ENCODE measurements around the gene SSH2. TPM values are rescaled to one million over a fixed set of nuclear protein-coding genes. Genes with fewer than 3 reads are reported as not detected.
A peak's percentile ranks its signal among the peaks of the same experiment; 100 is the strongest.

SSH2 gene
- total and polyA plus RNA-seq, 2 of the 13 experiments (the other 11 are each of a cell fraction or from before 2014, with no cell fraction given): 6.0 to 6.4 TPM

GRCh38 chr17:29617125-29617480 lies 312.9 kb downstream of the SSH2 start (continued):
- TF ChIP-seq ZNF281 (CRISPR knock-in tag; IDR thresholded peaks at IDR 0.05; ENCODE audit: borderline replicate concordance): peak; percentile 9; the same call in 1 of the 2 replicates
- TF ChIP-seq YY1 (IDR thresholded peaks at IDR 0.05; ENCODE audit: insufficient read depth, insufficient replicate concordance, low read depth, low read length): peak; percentile 15
- TF ChIP-seq ZBTB33 (CRISPR knock-in tag; IDR thresholded peaks at IDR 0.05): 0 out of 2 replicates have a peak, but pooled peaks have one; percentile 38
- TF ChIP-seq HOMEZ (CRISPR knock-in tag; IDR thresholded peaks at IDR 0.05; ENCODE audit: low read depth): peak; percentile 21; the same call in 1 of the 2 replicates
- TF ChIP-seq STAG1 (CRISPR knock-in tag; IDR thresholded peaks at IDR 0.05): peak; percentile 51
- no peak for TF ChIP-seq ZNF816 (CRISPR knock-in tag; IDR thresholded peaks at IDR 0.05; ENCODE audit: borderline replicate concordance)
- peak; percentile 48; the same call in 1 of the 2 replicates for TF ChIP-seq SP4 (CRISPR knock-in tag; IDR thresholded peaks at IDR 0.05)
- TF ChIP-seq MLXIP (CRISPR knock-in tag; IDR thresholded peaks at IDR 0.05; ENCODE audit: borderline replicate concordance): no peak
- TF ChIP-seq FOXK1 (CRISPR knock-in tag; IDR thresholded peaks at IDR 0.05; ENCODE audit: borderline replicate concordance, low read depth): no peak
- 0 out of 2 replicates have a peak, but pooled peaks have one; percentile 12 for TF ChIP-seq ETV6 (CRISPR knock-in tag; conservative IDR thresholded peaks at IDR 0.05)
- TF ChIP-seq ZNF639 (CRISPR knock-in tag; conservative IDR thresholded peaks at IDR 0.05): no peak; the same call in 1 of the 2 replicates
- TF ChIP-seq MYC (CRISPR knock-in tag; IDR thresholded peaks at IDR 0.05; ENCODE audit: borderline replicate concordance): peak; percentile 50; the same call in 1 of the 2 replicates
- peak; percentile 90 for TF ChIP-seq KDM2A (CRISPR knock-in tag; IDR thresholded peaks at IDR 0.05; ENCODE audit: borderline replicate concordance, low read depth)
- 0 out of 2 replicates have a peak, but pooled peaks have one; percentile 32 for TF ChIP-seq SPEN (CRISPR knock-in tag; IDR thresholded peaks at IDR 0.05; ENCODE audit: low read depth)
- no peak; the same call in 1 of the 2 replicates for TF ChIP-seq ZNF768 (CRISPR knock-in tag; IDR thresholded peaks at IDR 0.05)

Measured in HepG2 (cell line).